Activated CD8-positive, alpha-beta memory T cell treated with anti-CD3 and anti-CD28 coated beads for 1 hour (primary cell): Measurements from ENCODE around the gene SLC29A2.

Experiments
- DNase-seq, 2 donors: peaks; one replicate each; pipeline ENCODE4 v3.0.0-alpha.2; 2020; ENCODE audit warnings: low read depth in 1 of 2; ENCODE audit errors: extremely low read depth in 1 of 2

The SLC29A2 gene

GRCh38 chr11:66371627-66372415 is at the start of gene SLC29A2:
SLC29A2 (minus strand) TSS chr11:66371760; CDS start chr11:66371591, 169 bp downstream.
- peak in 1 of 2 donors; percentile 57 for DNase-seq

GRCh38 chr11:66420671-66421476 is 49.3 kb upstream of the SLC29A2 start, which contains the start of gene NPAS4:
NPAS4 (plus strand) TSS chr11:66421035; CDS start chr11:66421180, 145 bp downstream.
- DNase-seq, result no peak

- DNase-seq, result no peak
These were observed 48.3 kb upstream of the SLC29A2 start for GRCh38 chr11:66419825-66420224.

- DNase-seq, result no peak
These were observed 47.4 kb upstream of the SLC29A2 start for GRCh38 chr11:66418986-66419308.

GRCh38 chr11:66418168-66418985 is 46.8 kb upstream of the SLC29A2 start:
- DNase-seq, result peak in 1 of 2 donors; percentile 27

- DNase-seq, result no peak
These were observed 45.4 kb upstream of the SLC29A2 start for GRCh38 chr11:66417000-66417399.

GRCh38 chr11:66415423-66415822 is 43.9 kb upstream of the SLC29A2 start:
- no peak for DNase-seq

GRCh38 chr11:66414120-66414934 is 42.8 kb upstream of the SLC29A2 start:
- DNase-seq, result no peak

GRCh38 chr11:66413167-66413566 is 41.6 kb upstream of the SLC29A2 start:
- DNase-seq, result no peak

GRCh38 chr11:66412110-66412509 is 40.5 kb upstream of the SLC29A2 start:
- no peak for DNase-seq

- no peak for DNase-seq
These were observed 39.8 kb upstream of the SLC29A2 start for GRCh38 chr11:66411323-66411722.

- no peak for DNase-seq
These were observed 38.6 kb upstream of the SLC29A2 start for GRCh38 chr11:66410191-66410590.

- no peak for DNase-seq
These were observed 37.7 kb upstream of the SLC29A2 start for GRCh38 chr11:66409226-66409625.

GRCh38 chr11:66408488-66409214 is 37.1 kb upstream of the SLC29A2 start:
- peak; percentile 79 to 88 for DNase-seq

GRCh38 chr11:66407651-66408050 is 36.1 kb upstream of the SLC29A2 start:
- no peak for DNase-seq

GRCh38 chr11:66393954-66394353 is 22.4 kb upstream of the SLC29A2 start:
- DNase-seq, result no peak

GRCh38 chr11:66391322-66391721 is 19.8 kb upstream of the SLC29A2 start:
- DNase-seq, result no peak

GRCh38 chr11:66388780-66389386 is 17.3 kb upstream of the SLC29A2 start:
- DNase-seq, result peak; percentile 24 to 49
